ENCODE measurements around the gene MRNIP.

DNA sequence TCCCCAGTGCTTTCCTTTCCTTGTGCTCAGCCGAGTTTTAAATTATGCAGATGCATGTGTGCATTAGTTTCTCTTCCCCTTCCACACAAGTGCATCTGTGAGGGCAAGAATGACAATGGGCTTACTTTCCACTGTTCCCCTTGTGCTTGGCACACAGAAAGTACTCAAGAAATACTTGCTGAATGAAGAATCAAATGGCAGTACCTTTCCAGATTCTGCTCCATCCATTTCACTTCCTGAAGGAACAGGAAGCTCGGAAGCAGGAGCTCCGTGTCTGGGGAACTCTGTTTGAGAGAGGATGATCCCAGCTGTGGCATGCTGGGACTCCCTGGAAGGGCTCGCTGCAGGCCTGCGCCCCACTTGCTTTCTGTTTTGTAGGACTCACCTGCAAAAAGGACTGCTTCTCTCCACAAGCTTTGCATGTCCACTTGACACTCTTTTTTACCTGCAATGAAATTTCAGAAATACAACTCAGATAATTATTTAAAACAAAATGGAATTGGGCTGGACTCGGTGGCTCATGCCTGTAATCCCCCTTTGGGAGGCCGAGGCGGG is 5.5 kb downstream of the MRNIP start:
- no peak for TF ChIP-seq SUZ12 (IDR thresholded peaks at IDR 0.05; ENCODE audit: extremely low read depth, insufficient read depth, insufficient read length)
- TF ChIP-seq ZNF274 (IDR thresholded peaks at IDR 0.05; ENCODE audit: low read depth, low read length), result no peak
- TF ChIP-seq YY1 (IDR thresholded peaks at IDR 0.05; ENCODE audit: insufficient read depth, insufficient read length), result no peak
